LNCaP clone FGC (cell line): Measurements from ENCODE around the gene PTPN20.

Source experiments
- DNase-seq: peaks from one replicate; pipeline ENCODE4 v3.0.0-alpha.2; 2011; ENCODE audit warnings: low read depth
- H3K4me3 ChIP-seq: 2 replicates; pipeline ENCODE4 v1.5.1; 2011; ENCODE audit warnings: mild to moderate bottlenecking, low read depth, low read length, control low read depth
- CTCF ChIP-seq: IDR thresholded peaks from 2 replicates; pipeline ENCODE4 v1.5.1; 2012; ENCODE audit warnings: mild to moderate bottlenecking; ENCODE audit not compliant: control insufficient read depth, insufficient read depth; ENCODE audit errors: extremely low read depth

PTPN20 gene

GRCh38 chr10:47025540-47026300, 114.5 kb downstream of the PTPN20 start:
- no peak for DNase-seq
- no peak overlapping the region for H3K4me3 ChIP-seq
- TF ChIP-seq CTCF, result no peak

GRCh38 chr10:47026301-47027107, 115.3 kb downstream of the PTPN20 start:
- TF ChIP-seq CTCF, result no peak
- no peak for DNase-seq
- H3K4me3 ChIP-seq, result no peak overlapping the region

GRCh38 chr10:47027108-47027783, 116.0 kb downstream of the PTPN20 start:
- H3K4me3 ChIP-seq, result no peak overlapping the region
- DNase-seq, result no peak
- no peak for TF ChIP-seq CTCF

GRCh38 chr10:47027784-47028260, 116.6 kb downstream of the PTPN20 start:
- H3K4me3 ChIP-seq, result no peak overlapping the region
- no peak for TF ChIP-seq CTCF
- DNase-seq, result no peak

- no peak overlapping the region for H3K4me3 ChIP-seq
- DNase-seq, result no peak
- no peak for TF ChIP-seq CTCF
These were observed 117.2 kb downstream of the PTPN20 start for GRCh38 chr10:47028466-47028865.

- DNase-seq, result no peak
- H3K4me3 ChIP-seq, result no peak overlapping the region
- no peak for TF ChIP-seq CTCF
These were observed 118.2 kb downstream of the PTPN20 start for GRCh38 chr10:47029181-47030009.
